ENCODE measurements around the gene PSENEN. TPM values are rescaled to one million over a fixed set of nuclear protein-coding genes. Genes with fewer than 3 reads are reported as not detected.

PSENEN gene
- total RNA-seq, 3 donors from 2014 or later = 56.7 to 92.1 (median 90.2) TPM

GRCh38 chr19:35713904-35714495, 31.5 kb upstream of the PSENEN start:
- no peak for ATAC-seq
- H3K4me1 ChIP-seq (ENCODE audit: low read depth) = peaks cover 15% of the 10 kb centered on the region
- no peaks in the 10 kb centered on the region for H3K9me3 ChIP-seq
- DNase-seq = no peak
- intact Hi-C loops (cut with DNase I, micrococcal nuclease) = no loop called here
- no peaks in the 10 kb centered on the region for H3K36me3 ChIP-seq (ENCODE audit: low read depth)
- TF ChIP-seq CTCF (IDR thresholded peaks at IDR 0.05) = no peak
- H3K4me3 ChIP-seq = no peak overlapping the region

GRCh38 chr19:35714601-35715354, 30.7 kb upstream of the PSENEN start:
- no peaks in the 10 kb centered on the region for H3K9me3 ChIP-seq
- peaks cover 21% of the 10 kb centered on the region for H3K4me1 ChIP-seq (ENCODE audit: low read depth)
- no peak overlapping the region for H3K4me3 ChIP-seq
- DNase-seq = no peak
- H3K36me3 ChIP-seq (ENCODE audit: low read depth) = no peaks in the 10 kb centered on the region
- no peak for ATAC-seq
- TF ChIP-seq CTCF (IDR thresholded peaks at IDR 0.05) = no peak
- intact Hi-C loops (cut with DNase I, micrococcal nuclease) = no loop called here

GRCh38 chr19:35715355-35715809, 30.1 kb upstream of the PSENEN start:
- ATAC-seq (no peak), DNase-seq (no peak)
- Histone ChIP-seq H3K4me3 (no peak overlapping the region), H3K9me3 (no peaks in the 10 kb centered on the region), H3K36me3 (ENCODE audit: low read depth) (no peaks in the 10 kb centered on the region), H3K4me1 (ENCODE audit: low read depth) (peaks cover 21% of the 10 kb centered on the region)
- TF ChIP-seq CTCF (IDR thresholded peaks at IDR 0.05) = no peak
- intact Hi-C loops (cut with DNase I, micrococcal nuclease) = no loop called here

GRCh38 chr19:35715981-35716800, 29.3 kb upstream of the PSENEN start:
- peak overlapping the region; percentile 85 for H3K4me3 ChIP-seq
- peak; percentile 56 to 82 (median 72) for DNase-seq
- no peak for TF ChIP-seq CTCF (IDR thresholded peaks at IDR 0.05)
- intact Hi-C loops (cut with DNase I, micrococcal nuclease) = no loop called here
- peaks cover 21% of the 10 kb centered on the region for H3K4me1 ChIP-seq (ENCODE audit: low read depth)
- no peaks in the 10 kb centered on the region for H3K9me3 ChIP-seq
- ATAC-seq = peak; percentile 37
- H3K36me3 ChIP-seq (ENCODE audit: low read depth) = no peaks in the 10 kb centered on the region

- intact Hi-C loops (cut with DNase I, micrococcal nuclease) = no loop called here
Observed at GRCh38 chr19:35716801-35717664, 28.4 kb upstream of the PSENEN start.

More at GRCh38 chr19:35716801-35717664, 28.4 kb upstream of the PSENEN start:
- no peaks in the 10 kb centered on the region for H3K36me3 ChIP-seq (ENCODE audit: low read depth)
- no peaks in the 10 kb centered on the region for H3K9me3 ChIP-seq
- peak overlapping the region; percentile 85 for H3K4me3 ChIP-seq
- DNase-seq (peak; percentile 93 to 98 (median 95)), ATAC-seq (peak; percentile 89)
- H3K4me1 ChIP-seq (ENCODE audit: low read depth) = peaks cover 21% of the 10 kb centered on the region
- TF ChIP-seq CTCF (IDR thresholded peaks at IDR 0.05) = peak; percentile 71
